HepG2 (cell line): ENCODE measurements around the gene PGM2. TPM values are rescaled to one million over a fixed set of nuclear protein-coding genes. Genes with fewer than 3 reads are reported as not detected.

Source experiments
- ATAD3A ChIP-seq: sonication (generic); formaldehyde crosslinking; IDR thresholded peaks from 2 replicates; pipeline ENCODE4 v1.4.0; 2020; ENCODE audit warnings: missing genetic modification reagents
- ETV5 ChIP-seq: IDR thresholded peaks from 2 replicates; pipeline ENCODE4 v1.6.1; 2018; ENCODE audit warnings: missing biosample characterization, missing genetic modification reagents, inconsistent platforms, borderline replicate concordance
- HDAC1 ChIP-seq: sonication (generic); formaldehyde crosslinking; IDR thresholded peaks from 2 replicates; pipeline ENCODE4 v1.5.1; 2020; ENCODE audit warnings: mild to moderate bottlenecking, missing genetic modification reagents
- RNF2 ChIP-seq: fragments of 450-650 bp; conservative IDR thresholded peaks from 2 replicates; pipeline ENCODE4 v1.6.1; 2016; ENCODE audit warnings: low read depth
- ZFP82 ChIP-seq: sonication (generic); formaldehyde crosslinking; IDR thresholded peaks from 2 replicates; pipeline ENCODE4 v1.5.1; 2020; ENCODE audit warnings: mild to moderate bottlenecking, missing genetic modification reagents, borderline replicate concordance
- ZNF124 ChIP-seq: sonication (generic); formaldehyde crosslinking; IDR thresholded peaks from 2 replicates; pipeline ENCODE4 v1.4.0; 2020; ENCODE audit warnings: missing genetic modification reagents
- polyA plus RNA-seq, 8 experiments: library from polyadenylated mRNA; depleted of rRNA in 3 of 8; stranded (reverse) in 7 of 8; unstranded in 1 of 8; fragments of >200 nt; fragmentation: Illumina TruSeq in 4 of 8; extraction: Trizol in 4 of 8; gene quantifications; 2 replicates each; pipeline versions ENCODE4 v1.2.1 to v1.2.3, GENCODE V29; 2011 to 2016; ENCODE audit warnings: low read depth in 4 of 8, missing spikeins in 1 of 8, mixed read lengths in 1 of 8; ENCODE audit not compliant: insufficient read depth in 1 of 8
- total RNA-seq, 5 experiments: library from RNA; depleted of rRNA; stranded (reverse); fragments of >200 nt; fragmentation: Illumina TruSeq; extraction: Trizol; gene quantifications; 2 replicates each; pipeline ENCODE4 v1.2.3, GENCODE V29; 2016; ENCODE audit warnings: low read depth in 1 of 5
- TF ChIP-seq, protein P1 (sequence below): sonication (generic); formaldehyde crosslinking; IDR thresholded peaks from 2 replicates; pipeline ENCODE4 v1.5.0; 2020; ENCODE audit warnings: missing genetic modification reagents
- TF ChIP-seq, protein P2 (sequence below): sonication (generic); formaldehyde crosslinking; IDR thresholded peaks from 2 replicates; pipeline ENCODE4 v1.4.0; 2020; ENCODE audit warnings: mild to moderate bottlenecking, low read depth, missing genetic modification reagents
- TF ChIP-seq, protein P3 (sequence below): sonication (generic); formaldehyde crosslinking; IDR thresholded peaks from 2 replicates; pipeline ENCODE4 v1.4.0; 2020; ENCODE audit warnings: missing genetic modification reagents, borderline replicate concordance
- TF ChIP-seq, protein P4 (sequence below): sonication (generic); formaldehyde crosslinking; IDR thresholded peaks from 2 replicates; pipeline ENCODE4 v1.8.0; 2022; ENCODE audit warnings: mild to moderate bottlenecking, missing genetic modification reagents
- TF ChIP-seq, protein P5 (sequence below): sonication (generic); formaldehyde crosslinking; IDR thresholded peaks from 2 replicates; pipeline ENCODE4 v1.5.1; 2020; ENCODE audit warnings: mild to moderate bottlenecking, missing genetic modification reagents, moderate library complexity

PGM2 gene
- total and polyA plus RNA-seq, 2 of the 13 experiments (the other 11 are each of a cell fraction or from before 2014, with no cell fraction given) = 14.6 to 36.9 TPM

DNA sequence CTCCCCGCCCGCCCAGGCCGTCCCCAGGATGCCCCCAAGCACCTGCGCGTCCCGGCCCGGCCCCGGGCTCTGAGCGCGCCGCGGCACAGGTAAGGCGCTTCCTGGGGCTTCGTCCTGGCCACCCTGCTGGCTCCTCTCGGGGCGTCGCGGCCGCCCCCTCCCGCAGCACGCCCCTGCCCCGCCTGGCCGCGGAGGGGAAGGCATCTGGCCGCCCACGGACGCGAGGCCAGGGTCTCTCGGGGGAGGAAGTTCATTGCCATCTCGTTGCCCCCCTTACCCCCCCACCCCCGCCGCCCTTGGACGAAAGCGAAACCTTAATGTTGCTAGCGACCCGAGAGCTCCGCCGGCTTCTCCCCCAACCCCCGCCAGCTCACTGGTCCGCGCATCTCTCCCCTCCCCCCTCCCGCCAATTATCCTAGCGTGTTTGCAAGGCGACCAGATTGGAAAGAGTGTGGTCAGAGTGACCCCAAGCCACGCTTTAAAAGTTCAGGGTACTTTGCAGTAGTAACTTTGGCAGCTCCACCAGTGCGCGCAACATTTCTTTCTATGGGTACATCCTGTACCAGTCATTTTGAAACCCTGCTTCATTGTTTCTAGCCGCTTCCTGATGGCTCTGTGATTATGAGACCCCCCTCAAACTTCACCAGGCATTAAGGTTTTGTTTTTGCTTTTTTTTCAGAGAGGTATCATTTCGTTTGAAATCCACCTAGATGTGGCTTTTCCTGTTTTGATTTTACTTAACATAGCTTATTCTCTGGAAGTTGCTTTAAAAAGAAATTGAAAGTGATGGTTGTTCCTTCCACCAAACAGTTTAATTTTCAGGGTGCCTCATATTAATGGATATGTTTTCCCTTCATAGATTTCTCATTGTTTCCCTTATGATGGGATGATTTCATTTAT is 65.0 kb downstream of the PGM2 start (continued):
- no peak for TF ChIP-seq ZFP82 (CRISPR knock-in tag)
- TF ChIP-seq, protein P1, sequence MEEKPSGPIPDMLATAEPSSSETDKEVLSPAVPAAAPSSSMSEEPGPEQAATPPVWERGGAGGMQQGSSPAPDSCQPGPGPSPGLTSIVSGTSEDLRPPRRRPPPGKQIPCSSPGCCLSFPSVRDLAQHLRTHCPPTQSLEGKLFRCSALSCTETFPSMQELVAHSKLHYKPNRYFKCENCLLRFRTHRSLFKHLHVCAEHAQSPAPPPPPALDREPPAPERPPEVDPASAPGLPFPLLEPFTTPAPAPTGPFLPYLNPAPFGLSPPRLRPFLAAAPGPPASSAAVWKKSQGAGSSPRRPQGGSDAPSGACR (CRISPR knock-in tag) = no peak
- TF ChIP-seq ZNF124 (CRISPR knock-in tag) = no peak
- TF ChIP-seq, protein P2, sequence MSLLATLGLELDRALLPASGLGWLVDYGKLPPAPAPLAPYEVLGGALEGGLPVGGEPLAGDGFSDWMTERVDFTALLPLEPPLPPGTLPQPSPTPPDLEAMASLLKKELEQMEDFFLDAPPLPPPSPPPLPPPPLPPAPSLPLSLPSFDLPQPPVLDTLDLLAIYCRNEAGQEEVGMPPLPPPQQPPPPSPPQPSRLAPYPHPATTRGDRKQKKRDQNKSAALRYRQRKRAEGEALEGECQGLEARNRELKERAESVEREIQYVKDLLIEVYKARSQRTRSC (CRISPR knock-in tag) = no peak
- no peak for TF ChIP-seq ETV5
- TF ChIP-seq, protein P3, sequence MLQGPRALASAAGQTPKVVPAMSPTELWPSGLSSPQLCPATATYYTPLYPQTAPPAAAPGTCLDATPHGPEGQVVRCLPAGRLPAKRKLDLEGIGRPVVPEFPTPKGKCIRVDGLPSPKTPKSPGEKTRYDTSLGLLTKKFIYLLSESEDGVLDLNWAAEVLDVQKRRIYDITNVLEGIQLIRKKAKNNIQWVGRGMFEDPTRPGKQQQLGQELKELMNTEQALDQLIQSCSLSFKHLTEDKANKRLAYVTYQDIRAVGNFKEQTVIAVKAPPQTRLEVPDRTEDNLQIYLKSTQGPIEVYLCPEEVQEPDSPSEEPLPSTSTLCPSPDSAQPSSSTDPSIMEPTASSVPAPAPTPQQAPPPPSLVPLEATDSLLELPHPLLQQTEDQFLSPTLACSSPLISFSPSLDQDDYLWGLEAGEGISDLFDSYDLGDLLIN (CRISPR knock-in tag) = no peak
- TF ChIP-seq, protein P4, sequence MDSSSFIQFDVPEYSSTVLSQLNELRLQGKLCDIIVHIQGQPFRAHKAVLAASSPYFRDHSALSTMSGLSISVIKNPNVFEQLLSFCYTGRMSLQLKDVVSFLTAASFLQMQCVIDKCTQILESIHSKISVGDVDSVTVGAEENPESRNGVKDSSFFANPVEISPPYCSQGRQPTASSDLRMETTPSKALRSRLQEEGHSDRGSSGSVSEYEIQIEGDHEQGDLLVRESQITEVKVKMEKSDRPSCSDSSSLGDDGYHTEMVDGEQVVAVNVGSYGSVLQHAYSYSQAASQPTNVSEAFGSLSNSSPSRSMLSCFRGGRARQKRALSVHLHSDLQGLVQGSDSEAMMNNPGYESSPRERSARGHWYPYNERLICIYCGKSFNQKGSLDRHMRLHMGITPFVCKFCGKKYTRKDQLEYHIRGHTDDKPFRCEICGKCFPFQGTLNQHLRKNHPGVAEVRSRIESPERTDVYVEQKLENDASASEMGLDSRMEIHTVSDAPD (CRISPR knock-in tag) = no peak
- no peak for TF ChIP-seq HDAC1 (CRISPR knock-in tag)
- TF ChIP-seq RNF2 = no peak
- no peak for TF ChIP-seq ATAD3A
- TF ChIP-seq, protein P5, sequence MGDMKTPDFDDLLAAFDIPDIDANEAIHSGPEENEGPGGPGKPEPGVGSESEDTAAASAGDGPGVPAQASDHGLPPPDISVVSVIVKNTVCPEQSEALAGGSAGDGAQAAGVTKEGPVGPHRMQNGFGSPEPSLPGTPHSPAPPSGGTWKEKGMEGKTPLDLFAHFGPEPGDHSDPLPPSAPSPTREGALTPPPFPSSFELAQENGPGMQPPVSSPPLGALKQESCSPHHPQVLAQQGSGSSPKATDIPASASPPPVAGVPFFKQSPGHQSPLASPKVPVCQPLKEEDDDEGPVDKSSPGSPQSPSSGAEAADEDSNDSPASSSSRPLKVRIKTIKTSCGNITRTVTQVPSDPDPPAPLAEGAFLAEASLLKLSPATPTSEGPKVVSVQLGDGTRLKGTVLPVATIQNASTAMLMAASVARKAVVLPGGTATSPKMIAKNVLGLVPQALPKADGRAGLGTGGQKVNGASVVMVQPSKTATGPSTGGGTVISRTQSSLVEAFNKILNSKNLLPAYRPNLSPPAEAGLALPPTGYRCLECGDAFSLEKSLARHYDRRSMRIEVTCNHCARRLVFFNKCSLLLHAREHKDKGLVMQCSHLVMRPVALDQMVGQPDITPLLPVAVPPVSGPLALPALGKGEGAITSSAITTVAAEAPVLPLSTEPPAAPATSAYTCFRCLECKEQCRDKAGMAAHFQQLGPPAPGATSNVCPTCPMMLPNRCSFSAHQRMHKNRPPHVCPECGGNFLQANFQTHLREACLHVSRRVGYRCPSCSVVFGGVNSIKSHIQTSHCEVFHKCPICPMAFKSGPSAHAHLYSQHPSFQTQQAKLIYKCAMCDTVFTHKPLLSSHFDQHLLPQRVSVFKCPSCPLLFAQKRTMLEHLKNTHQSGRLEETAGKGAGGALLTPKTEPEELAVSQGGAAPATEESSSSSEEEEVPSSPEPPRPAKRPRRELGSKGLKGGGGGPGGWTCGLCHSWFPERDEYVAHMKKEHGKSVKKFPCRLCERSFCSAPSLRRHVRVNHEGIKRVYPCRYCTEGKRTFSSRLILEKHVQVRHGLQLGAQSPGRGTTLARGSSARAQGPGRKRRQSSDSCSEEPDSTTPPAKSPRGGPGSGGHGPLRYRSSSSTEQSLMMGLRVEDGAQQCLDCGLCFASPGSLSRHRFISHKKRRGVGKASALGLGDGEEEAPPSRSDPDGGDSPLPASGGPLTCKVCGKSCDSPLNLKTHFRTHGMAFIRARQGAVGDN (CRISPR knock-in tag) = peak; percentile 48
